NCI-H1417 (cell line): ENCODE results near the gene PAPPA2.
A peak's percentile ranks its signal among the peaks of the same experiment; 100 is the strongest.

Experiments used
- DNase-seq, 3 experiments: peaks; one replicate each; lab custom pipeline; 2025; lab: John Stamatoyannopoulos, UW

The PAPPA2 gene

DNA sequence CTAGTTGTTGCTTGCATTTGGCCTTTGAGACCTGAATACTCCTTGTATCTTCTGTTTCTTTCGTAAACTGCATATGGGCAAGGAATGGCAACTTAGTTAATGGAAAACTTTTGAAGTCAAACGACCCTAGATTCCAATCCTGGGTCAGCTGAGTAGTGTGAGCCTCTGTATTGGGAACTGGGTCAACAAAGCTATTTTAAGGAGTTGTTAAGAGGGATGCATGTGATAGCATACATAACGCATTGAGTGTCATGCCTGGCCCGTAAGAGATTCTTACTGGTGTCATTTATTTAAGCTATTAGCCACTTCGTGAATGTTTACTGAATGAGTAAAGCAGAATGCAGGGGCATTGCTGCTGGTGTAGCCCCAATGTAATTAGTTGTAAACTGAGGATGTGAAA lies 340.1 kb downstream of the PAPPA2 start:
- no peak for DNase-seq

DNA sequence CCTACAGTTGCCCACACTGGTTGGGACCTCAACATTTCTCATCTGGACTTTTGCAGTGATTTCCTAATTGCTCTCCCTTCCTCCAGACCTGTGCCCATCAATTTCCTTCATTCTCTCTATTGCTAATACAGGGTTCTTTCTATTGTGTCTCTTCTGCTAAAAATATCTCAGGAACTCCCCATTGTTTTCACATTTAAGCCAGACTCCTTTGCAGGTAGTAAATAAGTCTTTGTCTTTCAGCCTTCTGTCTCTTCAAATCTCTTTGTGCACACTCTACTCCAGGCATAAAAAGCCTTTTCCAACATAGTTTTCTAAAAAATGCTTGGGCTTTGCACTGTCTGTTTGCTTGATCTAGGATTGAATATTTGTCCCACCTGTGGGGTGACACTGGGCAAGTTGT lies 340.6 kb downstream of the PAPPA2 start:
- no peak for DNase-seq

DNA sequence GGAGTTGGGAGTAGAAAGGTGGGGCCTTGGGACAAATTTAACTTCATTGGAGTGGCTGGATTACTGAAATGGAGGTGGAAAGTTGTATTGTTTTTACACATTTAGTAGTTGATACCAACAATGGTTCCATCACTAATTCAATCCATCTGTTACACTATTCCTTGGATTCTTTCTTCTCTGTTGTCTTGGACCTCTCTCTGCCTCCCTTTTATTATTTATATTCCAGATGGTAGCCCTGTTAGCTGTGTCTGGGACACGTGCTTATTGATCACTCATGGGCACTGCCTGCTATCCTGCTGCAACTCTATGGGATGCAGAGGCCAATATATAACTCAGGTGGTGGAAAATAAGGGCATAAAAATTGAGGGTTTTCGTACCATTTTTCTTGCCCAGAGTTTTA lies 346.3 kb downstream of the PAPPA2 start:
- no peak for DNase-seq

DNA sequence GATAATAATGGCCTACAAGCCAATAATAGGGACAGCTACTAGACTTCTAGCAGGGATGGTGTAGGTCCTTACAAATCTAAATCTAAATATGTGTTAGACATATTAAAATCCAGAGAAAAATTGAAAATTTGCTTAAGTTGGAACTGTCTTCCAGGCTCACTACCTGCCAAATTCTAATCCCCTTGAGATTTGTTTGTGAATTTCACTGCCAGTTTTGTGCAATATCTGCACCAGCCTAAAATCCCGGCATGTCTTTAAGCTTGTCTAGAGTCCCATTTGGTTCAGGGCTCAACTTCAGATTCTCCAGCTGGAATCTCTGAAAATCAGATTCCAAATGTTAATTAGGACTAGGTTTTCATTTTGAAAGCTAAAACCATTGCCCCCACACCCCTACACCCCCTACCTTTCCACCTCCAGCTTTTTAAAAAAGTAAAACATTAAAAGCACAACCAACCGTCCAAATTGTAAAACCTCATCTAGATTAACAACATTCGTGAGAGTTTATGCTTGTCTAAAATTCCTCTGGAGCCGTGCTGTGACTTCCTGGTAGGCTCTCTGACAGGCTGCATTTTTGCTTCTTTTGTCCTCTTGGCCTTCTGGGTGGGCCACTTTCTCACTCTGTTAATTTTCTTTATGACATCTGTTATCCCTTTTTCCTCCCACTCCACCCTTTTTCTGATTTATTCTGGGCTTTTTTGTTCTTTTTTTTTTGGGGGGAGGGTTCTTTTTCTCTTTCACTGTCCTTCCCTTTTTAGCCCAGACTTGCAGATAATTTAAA lies 348.7 kb downstream of the PAPPA2 start:
- no peak for DNase-seq

DNA sequence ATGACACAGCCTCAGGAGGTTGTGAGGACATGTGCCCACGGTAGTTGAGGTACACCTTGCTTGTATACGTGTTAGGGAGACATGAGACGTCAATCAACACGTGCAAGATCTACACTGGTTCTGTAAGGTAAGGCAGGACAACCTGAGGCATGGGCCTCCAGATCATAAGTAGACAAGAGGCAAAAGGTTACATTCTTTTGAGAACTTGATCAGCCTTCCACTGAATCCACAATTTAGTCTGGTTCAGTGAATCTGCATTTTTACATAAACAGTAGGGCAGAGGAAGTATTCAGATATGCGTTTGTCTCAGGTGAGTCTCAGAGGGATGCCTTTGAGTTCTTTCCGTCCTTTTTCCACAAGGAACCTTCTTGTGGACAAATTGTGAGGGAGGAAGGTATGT lies 352.6 kb downstream of the PAPPA2 start:
- DNase-seq, result no peak

DNA sequence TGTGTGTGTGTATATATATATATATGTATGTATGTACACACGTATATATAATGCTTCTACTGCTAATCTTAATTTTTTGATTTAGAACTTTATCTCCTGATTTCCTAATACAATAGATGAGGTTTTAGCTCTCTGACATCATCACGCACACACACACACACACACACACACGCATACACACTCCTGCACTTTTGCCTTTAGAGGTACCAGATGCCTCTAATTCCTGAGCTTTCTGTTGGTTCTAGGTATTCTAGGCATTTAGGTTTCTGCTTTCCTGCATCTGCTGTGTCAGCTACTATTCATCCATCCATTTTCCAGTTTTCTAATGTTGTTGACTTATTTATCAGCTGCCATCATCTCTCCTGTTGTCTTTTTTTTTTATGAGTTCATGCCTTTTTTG lies 353.3 kb downstream of the PAPPA2 start:
- no peak for DNase-seq

DNA sequence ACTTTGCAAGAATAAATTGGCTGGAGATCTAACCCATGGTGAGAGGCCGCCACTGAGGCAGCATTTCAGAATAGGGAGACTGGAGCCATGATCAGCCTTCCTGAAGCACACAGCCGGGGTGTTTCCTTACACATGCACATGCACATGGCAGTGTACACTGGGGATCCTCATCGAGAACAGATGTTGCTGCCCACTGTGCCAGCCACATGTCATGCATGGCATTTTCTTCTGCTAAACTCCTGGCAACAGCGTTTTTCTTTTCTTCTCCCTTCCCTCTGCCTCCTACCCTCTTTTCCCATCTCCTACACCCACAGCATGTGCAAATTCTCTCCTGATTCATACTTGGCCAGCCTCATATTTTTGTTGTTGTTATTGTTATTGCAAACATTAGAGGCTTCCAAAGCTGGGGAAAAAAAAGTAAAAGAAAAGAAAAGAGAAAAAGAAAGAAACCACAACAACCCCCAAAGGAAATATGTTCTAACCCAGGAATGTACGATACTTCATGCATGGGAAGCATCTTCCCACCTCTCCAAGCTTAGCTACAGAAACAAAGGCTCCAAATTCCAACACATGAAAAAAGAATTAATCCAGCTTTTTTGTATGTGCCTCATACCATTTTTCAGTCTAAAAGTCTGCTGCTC lies 357.5 kb downstream of the PAPPA2 start:
- no peak for DNase-seq

DNA sequence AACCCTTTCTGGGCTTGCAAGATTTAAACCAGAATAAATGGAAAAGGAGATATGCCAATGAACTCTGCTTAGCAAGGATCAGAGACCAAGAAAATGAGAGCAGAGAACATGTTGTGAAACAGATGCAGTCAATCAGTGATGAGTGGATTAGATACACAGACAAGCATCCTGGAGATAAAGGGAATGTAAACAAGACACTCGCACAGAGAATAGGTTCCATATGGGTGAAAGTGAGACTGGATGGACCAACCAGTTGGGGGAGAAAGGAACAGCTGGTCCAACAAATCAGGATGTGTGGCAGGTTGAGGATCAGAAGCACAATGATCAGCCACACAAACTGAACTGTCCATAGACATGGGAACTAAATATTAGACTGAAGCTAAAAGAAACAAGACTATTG lies 363.3 kb downstream of the PAPPA2 start:
- DNase-seq, result peak in 2 of 3 experiments; percentile 17 to 36

DNA sequence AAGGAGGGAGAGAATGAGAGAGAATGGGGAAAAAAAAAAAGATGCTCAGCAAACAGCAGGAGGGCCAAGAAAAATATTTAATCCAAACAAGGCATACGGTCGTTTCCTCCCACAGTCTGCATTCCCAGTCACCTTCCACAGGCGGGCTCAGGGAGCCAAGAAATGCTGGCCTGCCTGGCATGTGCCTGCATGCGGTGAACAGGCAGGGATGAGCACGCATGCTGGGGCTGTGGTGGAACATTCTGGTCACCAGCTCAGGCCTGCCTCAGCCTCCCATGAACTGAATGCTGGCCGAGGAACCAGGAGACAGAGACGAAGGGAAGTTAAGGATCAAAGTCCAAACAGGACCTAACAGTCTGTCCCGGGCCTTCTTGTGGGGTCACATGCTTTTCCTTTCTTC lies 366.3 kb downstream of the PAPPA2 start:
- no peak for DNase-seq

DNA sequence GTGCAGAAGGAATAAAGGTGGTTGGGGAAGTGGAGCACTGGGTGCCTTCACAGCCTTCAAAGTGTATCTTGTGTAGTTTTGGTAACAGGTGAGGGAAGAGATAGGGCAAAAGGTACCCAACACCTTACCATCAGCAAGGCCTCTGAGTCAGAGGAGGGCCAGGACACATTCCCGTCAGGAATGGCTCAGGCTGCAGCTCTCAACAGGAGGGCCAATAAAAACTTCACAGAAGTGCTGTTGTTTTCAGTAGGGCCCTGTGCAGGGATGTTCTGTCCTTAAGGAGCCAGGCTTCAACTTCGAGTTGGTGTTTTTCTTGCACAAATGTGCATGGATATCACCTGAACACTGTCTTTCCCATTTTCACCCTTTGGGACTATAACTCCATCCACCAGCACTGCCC lies 368.2 kb downstream of the PAPPA2 start:
- no peak for DNase-seq

DNA sequence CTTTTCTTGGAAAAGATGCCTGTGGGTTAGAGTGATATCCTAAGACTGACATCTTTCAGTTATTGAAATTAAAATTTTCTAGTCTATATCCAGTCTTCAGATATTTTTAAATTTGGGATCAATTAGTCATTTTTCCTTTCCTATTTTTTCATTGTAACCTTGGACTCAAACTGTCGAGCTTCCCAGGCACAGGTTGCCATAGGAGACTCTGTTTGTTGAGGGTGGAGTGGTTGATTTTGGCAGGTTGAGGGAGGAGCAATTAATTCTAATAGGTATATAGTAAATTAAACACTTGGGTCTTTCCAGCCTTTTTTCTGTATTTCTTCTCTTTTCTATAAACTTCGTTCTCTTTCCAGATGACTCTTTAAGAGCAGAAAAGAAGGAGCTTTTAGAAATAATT lies 374.7 kb downstream of the PAPPA2 start:
- peak in 2 of 3 experiments; percentile 16 to 58 for DNase-seq

DNA sequence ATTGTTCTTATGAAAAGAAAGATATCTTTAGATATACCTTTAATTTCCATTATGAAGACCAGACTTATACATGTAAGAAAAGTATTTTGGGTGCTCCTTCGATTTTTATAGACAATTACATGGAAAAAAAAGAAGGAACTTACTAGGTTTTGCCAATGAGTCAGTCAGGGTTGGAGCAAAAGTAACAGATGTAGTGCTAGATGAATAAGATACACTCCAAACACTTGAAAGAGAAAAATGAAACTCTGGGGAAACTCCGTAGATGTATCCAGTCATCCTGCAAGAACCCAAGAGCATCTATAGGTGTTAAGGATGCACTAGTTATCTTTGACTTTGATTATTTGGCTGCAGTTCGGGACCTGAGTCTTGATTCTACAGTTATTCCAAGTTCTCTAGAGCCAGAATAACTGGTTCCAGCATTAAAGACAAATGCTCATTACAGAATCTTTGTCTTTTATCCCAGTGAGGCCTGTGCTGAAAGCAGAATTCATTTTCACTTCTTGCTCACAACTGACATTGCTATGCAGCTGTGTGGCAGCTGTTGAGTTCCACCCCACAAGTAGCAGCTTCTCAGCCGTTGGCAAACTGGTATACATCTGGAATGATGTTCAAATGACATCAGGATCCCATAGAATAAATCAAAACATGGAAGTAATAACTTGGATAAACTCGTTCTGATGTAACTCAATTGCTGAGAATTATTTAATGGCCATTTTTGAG lies 375.5 kb downstream of the PAPPA2 start:
- no peak for DNase-seq

DNA sequence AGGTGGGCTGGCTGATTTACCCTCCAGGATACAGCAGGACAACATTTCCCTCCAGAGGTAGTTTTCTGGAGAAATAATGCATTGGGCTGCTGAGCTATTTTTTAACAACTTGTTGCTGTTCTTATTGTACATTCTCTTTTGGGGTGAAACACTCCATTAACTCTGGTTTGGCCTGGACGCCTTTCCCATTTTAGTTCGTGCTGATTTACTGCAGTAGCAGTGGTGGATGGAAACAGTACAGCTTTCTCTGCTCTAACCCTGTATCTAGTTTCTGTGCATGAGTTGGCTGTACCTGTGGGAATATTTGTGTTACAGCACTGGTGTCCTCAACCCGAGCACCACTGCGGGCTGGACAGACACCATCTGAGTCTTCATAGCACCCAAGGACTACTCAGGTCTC lies 376.2 kb downstream of the PAPPA2 start:
- no peak for DNase-seq

DNA sequence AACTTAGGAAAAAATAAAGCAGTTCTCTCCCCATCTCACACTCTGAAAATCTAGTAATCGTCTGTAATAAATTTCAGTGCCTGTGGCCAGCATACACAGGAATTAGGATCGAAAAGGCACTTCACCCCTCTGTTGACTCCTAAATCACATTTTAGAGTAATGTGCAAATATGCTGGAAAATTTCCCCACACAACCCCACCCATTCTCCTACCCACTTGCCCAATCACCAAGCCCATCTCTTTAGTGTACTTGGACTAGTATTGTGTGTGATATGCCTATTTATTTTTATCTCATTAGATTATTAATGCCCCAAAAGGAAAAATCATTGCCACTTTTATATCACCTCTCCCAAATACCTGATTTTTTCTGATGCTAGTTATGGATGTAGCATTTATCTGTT lies 378.3 kb downstream of the PAPPA2 start:
- no peak for DNase-seq

DNA sequence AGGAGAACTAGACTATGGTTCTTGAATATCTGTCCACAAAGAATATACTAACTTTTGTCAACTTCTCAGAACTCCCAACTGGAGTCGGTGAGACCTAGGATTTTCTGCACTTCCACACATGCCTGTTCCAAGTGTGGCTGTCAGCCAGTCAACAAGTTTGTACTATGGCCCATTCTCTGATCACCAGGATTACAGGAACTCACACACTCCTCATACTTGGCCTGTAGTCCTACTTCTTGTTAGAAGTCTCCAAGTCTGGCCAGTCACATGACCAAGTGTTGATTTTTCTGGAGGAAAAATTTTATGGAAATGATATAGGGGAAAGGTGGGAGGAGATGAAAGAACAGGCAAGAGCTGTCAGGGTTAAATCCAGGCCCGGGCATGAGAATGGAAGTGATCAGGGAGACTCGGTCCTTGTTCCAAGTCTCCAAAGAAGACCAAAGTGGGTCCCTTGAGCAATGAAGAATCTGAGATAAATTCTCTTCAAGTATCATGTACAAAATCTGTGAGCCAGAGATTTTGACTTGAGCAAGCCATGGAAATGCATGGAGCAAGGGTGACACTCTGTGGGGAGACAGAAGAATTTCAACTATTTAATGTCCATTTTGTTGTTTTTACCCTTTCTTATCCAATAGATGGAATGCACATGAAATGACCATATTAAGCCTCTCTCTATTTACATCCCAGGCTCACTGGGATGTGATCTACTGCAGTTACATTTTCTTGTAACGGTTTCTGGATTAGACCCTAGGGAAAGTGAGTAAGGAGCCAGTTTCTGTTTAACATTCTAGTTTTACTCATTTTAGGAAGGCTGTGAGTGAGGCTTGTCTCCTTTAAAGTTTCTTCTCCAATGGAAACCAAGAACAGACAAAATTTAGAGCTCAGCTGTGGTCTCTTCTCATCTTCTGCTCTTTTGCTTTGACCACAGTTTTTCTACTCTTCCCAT lies 380.6 kb downstream of the PAPPA2 start:
- peak; percentile 5 to 75 (median 65) for DNase-seq

DNA sequence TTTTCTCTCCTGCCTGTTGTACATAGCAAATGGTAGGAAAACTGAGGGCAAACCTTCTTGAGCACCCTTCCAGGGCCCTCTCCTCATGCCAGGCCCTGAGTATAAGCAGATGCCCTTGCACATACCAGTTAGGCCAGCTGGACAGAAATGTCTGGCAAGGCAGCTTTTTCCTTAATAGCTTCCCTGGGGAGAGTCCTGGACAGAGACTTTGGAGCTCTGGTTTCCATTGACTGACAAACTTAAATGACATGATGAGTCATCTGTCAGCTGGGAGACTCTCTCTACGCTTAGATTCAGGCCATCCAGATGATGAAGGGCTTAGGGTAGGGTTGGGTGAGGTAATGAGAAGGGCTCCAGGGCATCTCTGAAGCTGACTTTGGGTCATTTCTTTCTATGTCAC lies 384.1 kb downstream of the PAPPA2 start:
- peak in 2 of 3 experiments; percentile 11 to 24 for DNase-seq

DNA sequence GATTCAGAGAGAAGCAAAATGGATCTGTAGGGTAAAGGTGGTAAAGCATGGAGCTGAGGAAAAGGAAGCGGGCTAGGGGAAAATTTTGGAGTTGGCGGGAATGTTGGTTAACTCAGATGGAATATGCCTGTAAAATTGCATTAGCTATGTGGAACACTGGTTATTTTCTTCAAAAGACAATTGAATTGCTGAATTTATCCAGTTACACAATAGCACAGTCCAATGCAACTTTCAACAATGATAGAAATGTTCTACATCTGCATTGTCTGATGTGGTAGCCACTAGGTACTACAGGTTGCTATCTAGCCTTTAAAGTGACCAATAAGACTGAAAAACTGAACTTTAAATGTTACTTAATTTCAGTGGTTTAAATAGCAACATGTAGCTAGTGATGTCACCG lies 386.3 kb downstream of the PAPPA2 start:
- no peak for DNase-seq

DNA sequence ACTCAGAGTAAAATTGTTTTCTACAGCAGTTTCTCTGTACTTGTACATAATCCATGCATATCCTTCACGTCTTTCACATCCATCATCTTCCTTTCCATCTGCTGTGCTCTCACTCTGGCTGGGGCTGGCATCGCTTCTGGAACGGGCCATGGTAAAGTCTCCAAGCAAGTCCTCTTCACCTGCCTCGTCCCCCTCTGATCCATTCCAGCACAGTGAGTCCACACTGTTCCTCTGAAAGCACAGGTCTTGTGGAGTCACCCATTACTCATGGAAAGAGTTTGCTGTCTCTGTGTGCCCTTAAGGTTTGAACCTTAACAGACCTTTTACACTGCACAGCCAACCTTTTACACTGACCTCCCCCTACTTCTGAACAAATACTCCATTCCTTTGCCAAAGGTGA lies 387.9 kb downstream of the PAPPA2 start:
- no peak for DNase-seq

DNA sequence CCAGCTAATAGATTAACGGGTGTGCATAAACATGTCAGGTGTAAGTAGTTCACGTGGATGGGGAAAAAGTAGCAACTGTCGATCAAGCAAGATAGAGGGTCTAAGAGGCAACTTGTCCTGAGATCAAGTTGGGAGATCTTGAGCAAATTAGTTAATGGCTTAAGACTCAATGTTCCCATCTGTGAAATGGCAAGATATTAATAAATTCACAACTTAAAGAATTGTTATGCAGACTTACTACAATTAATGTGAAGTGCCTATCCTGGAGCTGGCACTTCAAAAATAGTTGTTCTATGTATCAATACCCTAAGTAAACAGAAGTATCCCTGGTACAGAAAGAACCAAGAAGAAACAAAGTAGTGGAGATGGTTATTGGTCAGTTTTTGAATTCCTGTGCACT lies 389.1 kb downstream of the PAPPA2 start:
- no peak for DNase-seq

DNA sequence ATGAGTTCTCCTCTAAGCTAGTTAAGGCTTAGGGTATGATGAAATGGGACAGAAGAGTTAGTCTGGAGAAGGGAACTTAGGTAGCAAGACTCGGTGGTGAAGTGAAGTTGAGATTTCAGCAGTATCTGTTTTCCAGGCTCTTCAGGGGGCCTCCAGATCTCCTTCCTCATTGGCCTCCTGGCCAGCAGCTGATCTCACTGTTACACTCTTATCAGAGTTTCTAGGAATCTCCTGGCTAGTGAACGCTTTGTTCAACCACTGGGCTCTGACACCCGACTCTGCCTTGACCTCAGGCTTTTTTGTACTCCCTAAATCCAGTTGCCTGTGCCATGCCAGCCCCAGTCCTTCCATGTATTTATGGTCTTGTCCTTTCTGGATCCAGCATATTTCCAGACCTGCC lies 390.5 kb downstream of the PAPPA2 start:
- no peak for DNase-seq

DNA sequence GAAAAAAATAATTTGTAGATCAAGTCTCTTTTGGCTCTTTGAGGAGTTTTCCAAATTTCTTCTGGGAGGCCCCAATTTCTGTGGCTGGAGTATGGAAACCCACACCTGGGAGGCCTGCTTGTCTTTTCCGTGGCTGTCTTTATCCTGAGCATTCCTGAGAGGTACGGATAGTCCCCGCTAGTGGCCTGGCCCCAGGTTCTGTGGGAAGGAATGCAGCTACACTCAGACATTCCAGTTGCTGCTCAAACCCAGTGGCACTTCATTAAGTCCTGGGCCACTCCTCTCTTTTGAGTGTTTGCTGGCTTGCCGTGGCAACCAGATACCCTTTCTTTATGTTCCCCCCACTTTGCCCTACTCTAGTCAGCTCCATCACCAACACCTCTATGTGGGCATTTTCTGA lies 391.1 kb downstream of the PAPPA2 start:
- DNase-seq, result no peak
